PC-9 (cell line): ENCODE measurements around the gene LASP1.

Experiments
- CTCF ChIP-seq: fragments of 200-600 bp; sonication (generic); conservative IDR thresholded peaks from 2 replicates; pipeline ENCODE4 v1.6.1; 2017; ENCODE audit warnings: mixed run types, antibody characterized with exemption, mild to moderate bottlenecking, moderate library complexity
- EZH2 ChIP-seq: fragments of 200-600 bp; sonication (generic); IDR thresholded peaks from 2 replicates; pipeline ENCODE4 v1.8.0; 2017; ENCODE audit warnings: antibody characterized with exemption, low read depth

GRCh38 chr17:38900978-38901656 lies 31.3 kb downstream of the LASP1 start:
- TF ChIP-seq CTCF = no peak
- TF ChIP-seq EZH2 = no peak
